GM21786 (cell line): ENCODE data around the gene SCAND1.

Experiments
- ATAC-seq: cut with Tn5 transposase; IDR thresholded peaks from one replicate; pipeline ENCODE4 v1.9.1; 2021; ENCODE audit not compliant: unreplicated experiment

The SCAND1 gene

GRCh38 chr20:35908007-35908406 is 46.3 kb downstream of the SCAND1 start:
- ATAC-seq, result no peak

- no peak for ATAC-seq
These were observed 47.1 kb downstream of the SCAND1 start for GRCh38 chr20:35907017-35907701.

- no peak for ATAC-seq
These were observed 49.2 kb downstream of the SCAND1 start for GRCh38 chr20:35904982-35905663.

- ATAC-seq, result no peak
These were observed 50.5 kb downstream of the SCAND1 start for GRCh38 chr20:35903843-35904242.
